A673 (cell line): ENCODE data around the gene ADGRB2. TPM values are rescaled to one million over a fixed set of nuclear protein-coding genes. Genes with fewer than 3 reads are reported as not detected.

ENCODE experiments used
- BruUV-seq: library from RNA; stranded (reverse); fragments of 400-500 nt; replicated peaks from 2 replicates; lab custom pipeline; 2021; lab: Mats Ljungman, UMichigan
- CTCF ChIA-PET: fragments of 300-600 bp; sonication (Branson Sonifier 250); formaldehyde crosslinking; loops from one replicate; lab custom pipeline; 2022; ENCODE audit warnings: antibody characterized with exemption; lab: Charles Lee
- POLR2A ChIA-PET: fragments of 300-600 bp; sonication (Branson Sonifier 250); formaldehyde crosslinking; loops from one replicate; lab custom pipeline; 2022; ENCODE audit warnings: antibody characterized with exemption; ENCODE audit not compliant: low non-redundant PET; lab: Charles Lee
- DNase-seq: peaks from one replicate; pipeline ENCODE4 v3.0.0-alpha.2; 2015; ENCODE audit warnings: low spot score
- H3K27ac ChIP-seq: fragments of 200-600 bp; sonication (generic); 2 replicates; pipeline ENCODE4 v1.5.1; 2016; ENCODE audit warnings: mixed run types, low read depth, mild to moderate bottlenecking, mixed read lengths, antibody characterized with exemption, low read length; ENCODE audit not compliant: poor library complexity, severe bottlenecking
- H3K27me3 ChIP-seq: fragments of 200-600 bp; sonication (generic); replicated peaks from 2 replicates; pipeline ENCODE4 v1.6.1; 2017; ENCODE audit warnings: mixed run types, low read depth, mild to moderate bottlenecking, mixed read lengths, antibody characterized with exemption, low read length; ENCODE audit not compliant: insufficient read depth, poor library complexity
- H3K36me3 ChIP-seq: fragments of 200-600 bp; sonication (generic); 2 replicates; pipeline ENCODE4 v1.6.1; 2016; ENCODE audit warnings: mixed run types, mild to moderate bottlenecking, mixed read lengths, antibody characterized with exemption, low read length; ENCODE audit not compliant: insufficient read depth, poor library complexity, severe bottlenecking
- H3K4me1 ChIP-seq: fragments of 200-600 bp; sonication (generic); 2 replicates; pipeline ENCODE4 v1.6.1; 2017; ENCODE audit warnings: mixed run types, mild to moderate bottlenecking, mixed read lengths, antibody characterized with exemption, low read length; ENCODE audit not compliant: insufficient read depth, poor library complexity, severe bottlenecking
- H3K4me3 ChIP-seq: fragments of 200-600 bp; sonication (generic); 2 replicates; pipeline ENCODE4 v1.5.1; 2016; ENCODE audit warnings: low read depth, mixed run types, mild to moderate bottlenecking, mixed read lengths, low read length; ENCODE audit not compliant: poor library complexity, severe bottlenecking
- H3K9me3 ChIP-seq: fragments of 200-600 bp; sonication (generic); 2 replicates; pipeline ENCODE4 v1.6.1; 2016; ENCODE audit warnings: mixed run types, low read depth, mild to moderate bottlenecking, mixed read lengths, antibody characterized with exemption, low read length; ENCODE audit not compliant: poor library complexity, severe bottlenecking
- EZH2 ChIP-seq: fragments of 200-600 bp; sonication (generic); IDR thresholded peaks from 2 replicates; pipeline ENCODE4 v1.6.1; 2017; ENCODE audit warnings: borderline replicate concordance, low read depth, mild to moderate bottlenecking, mixed read lengths, antibody characterized with exemption, low read length; ENCODE audit not compliant: poor library complexity, severe bottlenecking
- intact Hi-C: fragments of 100-400 bp; cut with micrococcal nuclease; formaldehyde crosslinking; loops from one replicate; pipeline ENCODE4 v1.10.0; 2022; ENCODE audit not compliant: unreplicated experiment
- total RNA-seq: library from RNA; stranded (reverse); gene quantifications from 2 replicates; pipeline ENCODE4 v1.2.3, GENCODE V29; 2021
- TF ChIP-seq, protein P1 (sequence below): fragments of 300-800, 200-600 bp; sonication (generic); conservative IDR thresholded peaks from 2 replicates; pipeline ENCODE4 v1.5.1; 2017; ENCODE audit warnings: low read depth, mild to moderate bottlenecking, antibody characterized with exemption, low read length, moderate library complexity, mixed read lengths

ADGRB2 gene
- total RNA-seq, 1 experiment from 2014 or later = 5.9 TPM

- DNase-seq = no peak
- no peak for TF ChIP-seq EZH2
- TF ChIP-seq, protein P1, sequence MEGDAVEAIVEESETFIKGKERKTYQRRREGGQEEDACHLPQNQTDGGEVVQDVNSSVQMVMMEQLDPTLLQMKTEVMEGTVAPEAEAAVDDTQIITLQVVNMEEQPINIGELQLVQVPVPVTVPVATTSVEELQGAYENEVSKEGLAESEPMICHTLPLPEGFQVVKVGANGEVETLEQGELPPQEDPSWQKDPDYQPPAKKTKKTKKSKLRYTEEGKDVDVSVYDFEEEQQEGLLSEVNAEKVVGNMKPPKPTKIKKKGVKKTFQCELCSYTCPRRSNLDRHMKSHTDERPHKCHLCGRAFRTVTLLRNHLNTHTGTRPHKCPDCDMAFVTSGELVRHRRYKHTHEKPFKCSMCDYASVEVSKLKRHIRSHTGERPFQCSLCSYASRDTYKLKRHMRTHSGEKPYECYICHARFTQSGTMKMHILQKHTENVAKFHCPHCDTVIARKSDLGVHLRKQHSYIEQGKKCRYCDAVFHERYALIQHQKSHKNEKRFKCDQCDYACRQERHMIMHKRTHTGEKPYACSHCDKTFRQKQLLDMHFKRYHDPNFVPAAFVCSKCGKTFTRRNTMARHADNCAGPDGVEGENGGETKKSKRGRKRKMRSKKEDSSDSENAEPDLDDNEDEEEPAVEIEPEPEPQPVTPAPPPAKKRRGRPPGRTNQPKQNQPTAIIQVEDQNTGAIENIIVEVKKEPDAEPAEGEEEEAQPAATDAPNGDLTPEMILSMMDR = no peak
- POLR2A ChIA-PET = no interaction called here
These were observed 46.8 kb downstream of the ADGRB2 start for GRCh38 chr1:31717341-31717740.

DNA sequence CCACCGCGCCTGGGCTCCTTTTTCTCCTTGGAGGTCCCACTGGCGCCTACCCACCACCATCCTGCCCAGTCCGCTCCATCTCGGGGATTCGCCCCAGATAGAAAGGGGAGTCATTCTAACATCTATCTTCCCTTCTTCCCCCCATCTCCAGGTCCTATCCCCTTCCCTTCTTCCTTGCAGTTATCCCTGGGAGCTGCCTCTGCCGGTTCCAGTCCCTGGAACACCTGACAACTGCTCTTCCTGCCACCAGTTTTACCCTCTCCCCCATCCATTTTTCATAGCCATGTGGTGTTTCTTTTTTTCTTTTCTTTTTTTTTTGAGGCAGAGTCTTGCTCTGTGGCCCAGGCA, 48.3 kb downstream of the ADGRB2 start:
- BruUV-seq = no TSS peak
- H3K4me3 ChIP-seq = no peak overlapping the region
- ChIA-PET POLR2A (no interaction called here), CTCF (interaction anchor here (0.5 to 1.3 kb wide), 10 partner anchors 10 to 615 kb away, joined by 3 to 7 read pairs (median 4); partner anchors contain the start of gene COL16A1)
- no peaks in the 10 kb centered on the region for H3K36me3 ChIP-seq
- H3K27me3 ChIP-seq = no peaks in the 10 kb centered on the region
- no peak overlapping the region for H3K27ac ChIP-seq
- TF ChIP-seq, protein P1 = peak; percentile 33; the same call in 1 of the 2 replicates
- no peak for TF ChIP-seq EZH2
- peaks cover 4% of the 10 kb centered on the region for H3K4me1 ChIP-seq
- intact Hi-C loops = no loop called here
- no peaks in the 10 kb centered on the region for H3K9me3 ChIP-seq
- DNase-seq = no peak

More at GRCh38 chr1:31717341-31717740, 46.8 kb downstream of the ADGRB2 start:
- H3K4me3 ChIP-seq = no peak overlapping the region
- H3K27me3 ChIP-seq = no peaks in the 10 kb centered on the region
- intact Hi-C loops = no loop called here
- H3K36me3 ChIP-seq = no peaks in the 10 kb centered on the region
- no TSS peak for BruUV-seq
- H3K9me3 ChIP-seq = no peaks in the 10 kb centered on the region
- CTCF ChIA-PET = interaction anchor here (0.8 kb wide), 1 partner anchor 72 kb away, joined by 3 read pairs; no protein-coding TSS in a partner anchor
- no peak overlapping the region for H3K27ac ChIP-seq
- peaks cover 3% of the 10 kb centered on the region for H3K4me1 ChIP-seq

DNA sequence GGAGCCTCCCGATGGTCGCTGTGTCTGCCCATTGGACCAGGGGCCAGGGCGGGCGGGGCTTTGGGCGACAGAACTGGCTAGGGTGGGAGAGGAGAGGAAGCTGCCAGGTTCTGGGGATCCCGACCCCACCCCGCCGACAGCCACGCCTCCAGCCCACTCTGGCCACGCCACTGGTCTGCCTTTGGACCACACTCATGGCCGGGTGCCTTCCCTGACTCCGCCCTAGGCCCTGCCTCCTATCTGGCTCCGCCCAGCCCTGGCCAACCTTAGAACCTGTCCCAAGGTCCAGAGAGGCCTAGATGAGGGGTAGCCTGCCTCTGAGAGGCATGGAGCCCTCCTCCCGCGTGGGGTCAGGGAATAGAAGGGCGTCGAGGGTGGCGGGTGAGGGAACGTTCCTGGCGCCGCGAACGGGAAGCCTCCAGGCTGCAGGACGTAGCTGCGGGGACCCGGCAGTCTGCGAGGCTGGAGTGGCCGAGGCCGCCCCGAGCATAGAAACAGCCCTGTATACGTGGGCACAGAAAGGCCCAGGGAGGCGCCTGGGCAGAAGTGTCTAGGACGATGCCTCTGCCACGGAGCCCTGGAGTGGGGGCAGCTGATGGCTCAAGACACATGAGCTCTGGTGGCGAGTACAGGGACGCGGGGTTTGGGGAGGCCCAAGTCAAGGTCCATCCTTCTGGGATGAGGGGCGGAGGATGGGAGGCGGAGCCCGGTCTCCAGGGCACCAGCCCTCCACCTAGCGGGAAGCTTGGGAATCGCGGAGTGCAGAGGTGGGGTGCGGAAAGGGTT, 48.9 kb downstream of the ADGRB2 start:
- no TSS peak for BruUV-seq
- intact Hi-C loops = no loop called here
- H3K27ac ChIP-seq = no peak overlapping the region
- H3K27me3 ChIP-seq = no peaks in the 10 kb centered on the region
- H3K9me3 ChIP-seq = no peaks in the 10 kb centered on the region
- TF ChIP-seq, protein P1 = peak; percentile 89
- no peak for TF ChIP-seq EZH2
- ChIA-PET POLR2A (no interaction called here), CTCF (interaction anchor here (0.5 to 1.3 kb wide), 10 partner anchors 10 to 614 kb away, joined by 3 to 7 read pairs (median 4); partner anchors contain the start of gene COL16A1)
- no peaks in the 10 kb centered on the region for H3K36me3 ChIP-seq
- H3K4me1 ChIP-seq = peaks cover 4% of the 10 kb centered on the region
- peak; percentile 77 for DNase-seq
- H3K4me3 ChIP-seq = no peak overlapping the region
